ENCODE measurements around the gene NSUN3.

- TF ChIP-seq CTCF (IDR thresholded peaks at IDR 0.05) (no peak), POLR2A (IDR thresholded peaks at IDR 0.05) (no peak)
Observed at GRCh38 chr3:94024385-94024784, 38.5 kb upstream of the NSUN3 start.

Measured in heart left ventricle (tissue), 13 donors.